SK-N-MC (cell line): ENCODE results near the gene SRGAP1.
"Not testable (repeated sequence)": the region's sequence is repeated elsewhere in the genome, so short reads cannot be mapped to it uniquely, and the experiment has no call there.

Experiments used
- DNase-seq: peaks from one replicate; pipeline ENCODE4 v3.0.0-alpha.2; 2011; ENCODE audit warnings: low read depth, low spot score
- H3K27ac ChIP-seq: fragments of 200-600 bp; sonication (generic); 2 replicates; pipeline ENCODE4 v1.5.1; 2016; ENCODE audit warnings: mixed run types
- H3K36me3 ChIP-seq: fragments of 200-600 bp; sonication (generic); 2 replicates; pipeline ENCODE4 v1.6.1; 2017; ENCODE audit warnings: antibody characterized with exemption, low read length, mixed read lengths; ENCODE audit not compliant: insufficient read depth
- H3K4me3 ChIP-seq: fragments of 200-600 bp; sonication (generic); 2 replicates; pipeline ENCODE4 v1.5.1; 2016
- H3K9ac ChIP-seq: fragments of 200-600 bp; sonication (generic); 2 replicates; pipeline ENCODE4 v1.8.0; 2017; ENCODE audit warnings: mixed run types, mixed read lengths; ENCODE audit not compliant: insufficient read length
- H3K9me3 ChIP-seq: fragments of 200-600 bp; sonication (generic); 2 replicates; pipeline ENCODE4 v1.6.1; 2017; ENCODE audit warnings: low read depth, mild to moderate bottlenecking, antibody characterized with exemption, low read length, moderate library complexity, mixed read lengths
- EZH2 ChIP-seq: fragments of 200-600 bp; sonication (generic); IDR thresholded peaks from one replicate; pipeline ENCODE4 v1.6.1; 2017; ENCODE audit warnings: antibody characterized with exemption
- FOXP2 ChIP-seq: optimal IDR thresholded peaks from 2 replicates; pipeline ENCODE3; 2011; ENCODE audit warnings: mild to moderate bottlenecking, moderate library complexity; ENCODE audit not compliant: insufficient read depth; ENCODE audit errors: extremely low read length, control extremely low read depth
- POLR2AphosphoS5 ChIP-seq: IDR thresholded peaks from 2 replicates; pipeline ENCODE4 v1.6.1; 2012; ENCODE audit warnings: mild to moderate bottlenecking, low read depth, low read length, borderline replicate concordance

SRGAP1 gene

DNA sequence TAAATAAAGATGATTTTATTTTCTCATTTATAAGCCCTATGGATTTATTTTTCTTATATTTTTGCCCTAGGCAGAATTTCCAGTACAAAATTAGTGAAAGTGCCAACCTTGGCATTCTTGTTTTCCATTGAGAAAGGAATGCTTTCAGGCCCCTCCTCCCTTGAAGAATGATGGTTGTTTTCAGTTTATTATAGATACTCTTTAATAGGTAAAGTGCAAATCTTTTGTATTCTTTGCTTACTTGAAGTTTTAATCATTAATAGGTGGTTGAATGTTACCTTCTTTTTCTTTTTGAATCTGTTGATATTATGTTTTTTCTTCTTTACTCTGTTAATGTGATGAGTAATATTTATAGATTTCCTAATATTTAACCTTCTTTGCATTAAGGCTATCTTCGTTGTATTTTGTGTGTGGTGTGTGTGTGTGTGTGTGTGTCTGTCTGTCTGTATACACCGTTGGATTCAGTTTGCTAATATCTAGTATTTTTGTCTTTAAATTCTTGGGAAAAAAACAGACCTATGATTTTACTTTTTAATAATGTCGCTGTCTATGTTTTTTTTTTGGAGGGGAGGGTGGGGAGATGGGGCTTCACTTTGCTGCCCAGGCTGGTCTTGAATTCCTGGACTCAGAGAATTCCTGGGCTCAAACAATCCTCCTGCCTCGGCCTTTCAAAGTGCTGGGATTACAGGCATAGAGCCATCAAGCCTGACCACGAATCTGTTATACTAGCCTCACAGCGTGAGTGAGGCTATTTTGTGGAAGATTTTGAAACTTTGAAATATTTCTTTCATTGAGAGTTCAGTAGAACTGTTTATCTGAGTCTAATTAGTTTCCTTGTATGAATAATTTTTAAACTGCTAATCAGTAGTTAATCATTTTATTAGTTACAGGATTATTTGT lies 13.5 kb downstream of the SRGAP1 start:
- no peak overlapping the region for H3K4me3 ChIP-seq
- no peak overlapping the region for H3K27ac ChIP-seq
- H3K9me3 ChIP-seq, result no peaks in the 10 kb centered on the region
- DNase-seq, result no peak
- no peaks in the 10 kb centered on the region for H3K36me3 ChIP-seq
- TF ChIP-seq EZH2, result no peak
- TF ChIP-seq FOXP2, result no peak
- TF ChIP-seq POLR2AphosphoS5, result no peak
- H3K9ac ChIP-seq, result no peak overlapping the region

- H3K27ac ChIP-seq, H3K4me3 ChIP-seq, H3K9ac ChIP-seq, H3K9me3 ChIP-seq, H3K36me3 ChIP-seq, DNase-seq: not testable (repeated sequence)
Measured at GRCh38 chr12:63859880-63860279, 15.4 kb downstream of the SRGAP1 start.

- Histone ChIP-seq H3K27ac (no peak overlapping the region), H3K36me3 (no peaks in the 10 kb centered on the region), H3K9me3 (no peaks in the 10 kb centered on the region), H3K4me3 (no peak overlapping the region), H3K9ac (no peak overlapping the region)
- no peak for DNase-seq
- TF ChIP-seq POLR2AphosphoS5 (no peak), EZH2 (no peak), FOXP2 (no peak)
Measured at GRCh38 chr12:63862187-63862968, 17.9 kb downstream of the SRGAP1 start.

GRCh38 chr12:63862969-63863230 lies 18.4 kb downstream of the SRGAP1 start:
- no peak for DNase-seq
- no peak overlapping the region for H3K27ac ChIP-seq
- no peak for TF ChIP-seq FOXP2
- H3K9me3 ChIP-seq, result no peaks in the 10 kb centered on the region
- no peaks in the 10 kb centered on the region for H3K36me3 ChIP-seq
- H3K9ac ChIP-seq, result no peak overlapping the region
- H3K4me3 ChIP-seq, result no peak overlapping the region

- Histone ChIP-seq H3K4me3 (no peak overlapping the region), H3K9me3 (no peaks in the 10 kb centered on the region), H3K9ac (no peak overlapping the region), H3K27ac (no peak overlapping the region), H3K36me3 (no peaks in the 10 kb centered on the region)
- TF ChIP-seq EZH2 (no peak), POLR2AphosphoS5 (no peak), FOXP2 (no peak)
- DNase-seq, result no peak
Measured at GRCh38 chr12:63863658-63864453, 19.4 kb downstream of the SRGAP1 start.

GRCh38 chr12:63864454-63864706 lies 19.9 kb downstream of the SRGAP1 start:
- no peak overlapping the region for H3K27ac ChIP-seq
- TF ChIP-seq FOXP2 (no peak), POLR2AphosphoS5 (no peak), EZH2 (no peak)
- no peaks in the 10 kb centered on the region for H3K9me3 ChIP-seq
- no peak overlapping the region for H3K9ac ChIP-seq
- H3K4me3 ChIP-seq, result no peak overlapping the region
- H3K36me3 ChIP-seq, result no peaks in the 10 kb centered on the region
- DNase-seq, result no peak

GRCh38 chr12:63865448-63865847 lies 20.9 kb downstream of the SRGAP1 start:
- no peak overlapping the region for H3K27ac ChIP-seq
- no peak overlapping the region for H3K9ac ChIP-seq
- no peaks in the 10 kb centered on the region for H3K9me3 ChIP-seq
- DNase-seq, result no peak
- H3K4me3 ChIP-seq, result no peak overlapping the region
- TF ChIP-seq POLR2AphosphoS5, result no peak
- no peak for TF ChIP-seq FOXP2
- no peak for TF ChIP-seq EZH2
- no peaks in the 10 kb centered on the region for H3K36me3 ChIP-seq

GRCh38 chr12:63867053-63867452 lies 22.6 kb downstream of the SRGAP1 start:
- DNase-seq, result no peak
- Histone ChIP-seq H3K36me3 (no peaks in the 10 kb centered on the region), H3K4me3 (no peak overlapping the region), H3K9me3 (no peaks in the 10 kb centered on the region), H3K9ac (no peak overlapping the region), H3K27ac (no peak overlapping the region)
- no peak for TF ChIP-seq POLR2AphosphoS5
- TF ChIP-seq FOXP2, result no peak
